MCF 10A (cell line): ENCODE measurements around the gene TRAPPC8. TPM values are rescaled to one million over a fixed set of nuclear protein-coding genes. Genes with fewer than 3 reads are reported as not detected.

ENCODE experiments used
- BruUV-seq: library from RNA; stranded (reverse); fragments of 400-500 nt; replicated peaks from 2 replicates; lab custom pipeline; 2021; lab: Mats Ljungman, UMichigan
- CTCF ChIA-PET: fragments of 300-600 bp; sonication (Branson Sonifier 250); formaldehyde crosslinking; extraction: SDS; loops from one replicate; lab custom pipeline; 2021; ENCODE audit warnings: antibody characterized with exemption, inconsistent platforms; lab: Yijun Ruan, JAX
- POLR2A ChIA-PET: fragments of 300-600, 350-650 bp; sonication (Branson Sonifier 250); formaldehyde crosslinking; extraction: SDS; loops from one replicate; lab custom pipeline; 2020; ENCODE audit warnings: antibody characterized with exemption, inconsistent platforms; lab: Yijun Ruan, JAX
- DNase-seq: peaks from one replicate; pipeline ENCODE4 v3.0.0-alpha.2; 2018; ENCODE audit not compliant: unreplicated experiment
- H3K27ac Mint-ChIP-seq: one replicate; pipeline ENCODE4 v1.8.0; 2022; ENCODE audit warnings: mild to moderate bottlenecking, low read depth, mixed read lengths; ENCODE audit not compliant: unreplicated experiment
- H3K27me3 Mint-ChIP-seq: one replicate; pipeline ENCODE4 v1.8.0; 2022; ENCODE audit warnings: mixed read lengths; ENCODE audit not compliant: insufficient read depth, unreplicated experiment
- H3K36me3 Mint-ChIP-seq: one replicate; pipeline ENCODE4 v1.8.0; 2022; ENCODE audit warnings: mild to moderate bottlenecking, moderate library complexity, mixed read lengths; ENCODE audit not compliant: insufficient read depth, unreplicated experiment
- H3K4me1 Mint-ChIP-seq: one replicate; pipeline ENCODE4 v1.8.0; 2022; ENCODE audit warnings: mixed read lengths; ENCODE audit not compliant: insufficient read depth, unreplicated experiment
- H3K4me3 Mint-ChIP-seq: one replicate; pipeline ENCODE4 v1.8.0; 2022; ENCODE audit warnings: mild to moderate bottlenecking, moderate library complexity, mixed read lengths; ENCODE audit not compliant: unreplicated experiment
- H3K9me3 Mint-ChIP-seq: one replicate; pipeline ENCODE4 v1.8.0; 2022; ENCODE audit warnings: mixed read lengths; ENCODE audit not compliant: unreplicated experiment
- intact Hi-C: fragments of 100-400 bp; cut with micrococcal nuclease; formaldehyde crosslinking; loops from 2 replicates; pipeline ENCODE4 v1.14.1; 2022
- total RNA-seq: library from RNA; stranded (reverse); gene quantifications from 2 replicates; pipeline ENCODE4 v1.2.3, GENCODE V29; 2022
- TF ChIP-seq, protein P1 (sequence below): fragments of 200-600 bp; IDR thresholded peaks from one replicate; pipeline ENCODE4 v1.8.0; 2022; ENCODE audit warnings: antibody characterized with exemption, mild to moderate bottlenecking; ENCODE audit not compliant: unreplicated experiment

TRAPPC8 gene
- total RNA-seq, 1 experiment from 2014 or later: 29.0 TPM

DNA sequence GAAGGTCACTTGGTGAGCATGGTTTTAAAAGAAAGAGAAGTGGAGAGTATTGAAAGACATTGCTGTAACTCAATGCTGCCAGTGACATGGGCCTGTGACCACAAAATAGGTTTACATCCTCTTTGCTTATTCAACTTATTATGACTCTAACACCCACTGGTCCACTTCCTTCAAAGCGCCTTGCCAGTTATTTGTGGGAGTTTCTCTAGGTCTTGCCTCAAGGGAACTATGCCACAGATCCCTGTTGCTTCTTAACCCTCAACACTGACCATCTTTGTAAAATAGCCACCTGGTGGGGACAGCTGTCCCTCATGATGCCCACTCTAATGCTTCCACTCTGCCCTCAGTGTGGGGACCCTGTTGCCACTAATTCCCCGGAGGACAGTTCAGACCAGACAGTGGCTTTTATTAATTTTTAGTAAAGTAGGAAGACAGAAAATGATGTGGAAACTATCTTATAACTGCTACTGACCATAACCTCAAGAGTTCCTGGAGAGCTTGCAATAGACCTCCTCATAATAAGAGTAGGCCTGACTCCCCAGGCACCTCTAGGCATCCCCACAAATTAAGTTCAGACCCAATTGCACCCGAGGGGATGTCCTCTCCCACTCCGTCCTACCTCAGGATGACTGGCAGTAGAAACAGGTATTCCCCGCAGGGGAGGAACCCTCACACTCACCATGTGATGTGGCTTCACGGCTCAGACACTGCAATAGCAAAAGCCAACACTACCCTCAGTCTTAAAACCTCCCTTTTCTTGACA is 150.9 kb downstream of the TRAPPC8 start:
- Mint-ChIP-seq H3K27me3 (no peaks in the 10 kb centered on the region), H3K4me1 (no peaks in the 10 kb centered on the region), H3K36me3 (no peaks in the 10 kb centered on the region), H3K27ac (no peak overlapping the region), H3K4me3 (no peak overlapping the region), H3K9me3 (no peaks in the 10 kb centered on the region)
- BruUV-seq: no TSS peak
- ChIA-PET CTCF (interaction anchor here (1.2 kb wide), 1 partner anchor 20 kb away, joined by 3 read pairs; no protein-coding TSS in a partner anchor), POLR2A (no interaction called here)
- no peak for DNase-seq
- intact Hi-C loops: no loop called here
- TF ChIP-seq, protein P1, sequence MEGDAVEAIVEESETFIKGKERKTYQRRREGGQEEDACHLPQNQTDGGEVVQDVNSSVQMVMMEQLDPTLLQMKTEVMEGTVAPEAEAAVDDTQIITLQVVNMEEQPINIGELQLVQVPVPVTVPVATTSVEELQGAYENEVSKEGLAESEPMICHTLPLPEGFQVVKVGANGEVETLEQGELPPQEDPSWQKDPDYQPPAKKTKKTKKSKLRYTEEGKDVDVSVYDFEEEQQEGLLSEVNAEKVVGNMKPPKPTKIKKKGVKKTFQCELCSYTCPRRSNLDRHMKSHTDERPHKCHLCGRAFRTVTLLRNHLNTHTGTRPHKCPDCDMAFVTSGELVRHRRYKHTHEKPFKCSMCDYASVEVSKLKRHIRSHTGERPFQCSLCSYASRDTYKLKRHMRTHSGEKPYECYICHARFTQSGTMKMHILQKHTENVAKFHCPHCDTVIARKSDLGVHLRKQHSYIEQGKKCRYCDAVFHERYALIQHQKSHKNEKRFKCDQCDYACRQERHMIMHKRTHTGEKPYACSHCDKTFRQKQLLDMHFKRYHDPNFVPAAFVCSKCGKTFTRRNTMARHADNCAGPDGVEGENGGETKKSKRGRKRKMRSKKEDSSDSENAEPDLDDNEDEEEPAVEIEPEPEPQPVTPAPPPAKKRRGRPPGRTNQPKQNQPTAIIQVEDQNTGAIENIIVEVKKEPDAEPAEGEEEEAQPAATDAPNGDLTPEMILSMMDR: no peak

- POLR2A ChIA-PET: no interaction called here
- Mint-ChIP-seq H3K27me3 (no peaks in the 10 kb centered on the region), H3K4me1 (no peaks in the 10 kb centered on the region), H3K4me3 (no peak overlapping the region), H3K27ac (no peak overlapping the region), H3K9me3 (no peaks in the 10 kb centered on the region), H3K36me3 (no peaks in the 10 kb centered on the region)
- intact Hi-C loops: no loop called here
- TF ChIP-seq, protein P1: no peak
- CTCF ChIA-PET: interaction anchor here (0.6 kb wide), 1 partner anchor 31 kb away, joined by 3 read pairs; no protein-coding TSS in a partner anchor
- DNase-seq: no peak
- no TSS peak for BruUV-seq
Observed at GRCh38 chr18:31789409-31789808, 153.5 kb downstream of the TRAPPC8 start.

- TF ChIP-seq, protein P1: no peak
- no peak for DNase-seq
- intact Hi-C loops: no loop called here
- H3K36me3 Mint-ChIP-seq: no peaks in the 10 kb centered on the region
- no peaks in the 10 kb centered on the region for H3K4me1 Mint-ChIP-seq
- no TSS peak for BruUV-seq
- peaks cover 19% of the 10 kb centered on the region for H3K9me3 Mint-ChIP-seq
- no peak overlapping the region for H3K4me3 Mint-ChIP-seq
- ChIA-PET CTCF (interaction anchor here (1.1 to 1.3 kb wide), 2 partner anchors 61 to 227 kb away, joined by 3 to 4 read pairs; no protein-coding TSS in a partner anchor), POLR2A (no interaction called here)
- H3K27ac Mint-ChIP-seq: no peak overlapping the region
- H3K27me3 Mint-ChIP-seq: no peaks in the 10 kb centered on the region
Observed at GRCh38 chr18:31783059-31783458, 159.9 kb downstream of the TRAPPC8 start.

Other genes starting within 250 kb of the TRAPPC8 start
- not detected in 2 replicates for gene SLC25A52, start 182.2 kb downstream of the TRAPPC8 start, total RNA-seq
- gene RNF125, start 75.7 kb upstream of the TRAPPC8 start, total RNA-seq: 3.5 and 6.2 TPM in 2 replicates
- 42.3 and 64.5 TPM in 2 replicates for gene RNF138, start 148.7 kb upstream of the TRAPPC8 start, total RNA-seq
- gene MEP1B, start 246.9 kb upstream of the TRAPPC8 start, total RNA-seq: not detected in 2 replicates